ENCODE results near the gene CHRD.

Gene CHRD

DNA sequence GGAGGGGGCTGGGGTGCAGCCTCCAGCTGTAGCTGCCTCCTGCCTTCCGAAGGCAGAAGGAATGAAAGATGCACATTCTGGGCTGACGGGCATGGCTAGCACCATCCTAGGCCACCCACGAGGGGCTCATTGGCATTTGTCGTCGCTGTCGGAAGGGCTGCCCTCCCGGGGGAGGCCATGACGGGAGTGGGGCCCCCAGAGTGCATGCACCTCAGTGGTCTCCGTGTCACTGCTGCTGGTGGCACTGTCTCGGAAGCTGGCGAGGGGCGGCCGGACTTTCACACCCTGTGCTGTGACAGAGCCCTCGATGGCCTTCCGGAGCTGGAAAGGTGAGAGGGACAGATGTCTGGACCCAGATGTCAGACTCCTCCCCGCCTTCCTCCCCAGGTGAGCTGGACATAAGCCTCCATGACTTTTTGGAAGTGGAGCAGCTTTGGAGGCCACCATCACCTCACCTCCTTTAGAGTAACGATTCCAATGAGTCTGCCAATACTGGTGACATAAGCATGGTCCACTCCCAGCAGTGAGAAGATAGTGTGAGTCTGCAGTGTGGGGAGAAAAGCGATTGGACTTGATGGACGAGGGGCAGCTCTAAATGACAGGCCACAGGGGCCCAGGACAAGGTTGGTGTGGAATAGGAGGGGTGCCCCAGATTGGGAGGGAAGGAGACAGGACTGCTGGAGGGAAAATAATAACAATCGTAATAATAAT is 33.2 kb upstream of the CHRD start:
- DNase-seq (ENCODE audit: low read depth in 1 of 2, low spot score in 1 of 2): no peak

GRCh38 chr3:184347321-184348056 is 32.4 kb upstream of the CHRD start:
- no peak for DNase-seq (ENCODE audit: low read depth in 1 of 2, low spot score in 1 of 2)

DNA sequence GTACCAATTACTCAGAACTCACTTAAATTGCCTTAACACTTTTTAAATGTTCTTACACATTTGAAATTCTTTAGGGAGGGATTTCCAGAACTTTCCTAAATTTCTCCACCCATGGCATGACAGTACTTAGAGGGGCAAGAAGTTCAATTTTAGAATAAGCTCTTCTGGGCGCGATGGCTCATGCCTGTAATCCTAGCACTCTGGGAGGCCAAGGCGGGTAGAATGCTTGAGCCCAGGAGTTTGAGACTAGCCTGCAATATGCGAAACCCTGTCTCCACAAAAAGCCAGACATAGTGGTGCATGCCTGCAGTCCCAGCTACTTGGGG is 31.8 kb upstream of the CHRD start:
- no peak for DNase-seq (ENCODE audit: low read depth in 1 of 2, low spot score in 1 of 2)

- DNase-seq (ENCODE audit: low read depth in 1 of 2, low spot score in 1 of 2): no peak
These were observed 30.0 kb upstream of the CHRD start for GRCh38 chr3:184349563-184350470.

GRCh38 chr3:184350618-184351017 is 29.2 kb upstream of the CHRD start:
- DNase-seq (ENCODE audit: low read depth in 1 of 2, low spot score in 1 of 2): no peak

GRCh38 chr3:184351511-184352148 is 28.2 kb upstream of the CHRD start:
- DNase-seq (ENCODE audit: low read depth in 1 of 2, low spot score in 1 of 2): no peak

- DNase-seq (ENCODE audit: low read depth in 1 of 2, low spot score in 1 of 2): no peak
These were observed 27.6 kb upstream of the CHRD start for GRCh38 chr3:184352149-184352785.

DNA sequence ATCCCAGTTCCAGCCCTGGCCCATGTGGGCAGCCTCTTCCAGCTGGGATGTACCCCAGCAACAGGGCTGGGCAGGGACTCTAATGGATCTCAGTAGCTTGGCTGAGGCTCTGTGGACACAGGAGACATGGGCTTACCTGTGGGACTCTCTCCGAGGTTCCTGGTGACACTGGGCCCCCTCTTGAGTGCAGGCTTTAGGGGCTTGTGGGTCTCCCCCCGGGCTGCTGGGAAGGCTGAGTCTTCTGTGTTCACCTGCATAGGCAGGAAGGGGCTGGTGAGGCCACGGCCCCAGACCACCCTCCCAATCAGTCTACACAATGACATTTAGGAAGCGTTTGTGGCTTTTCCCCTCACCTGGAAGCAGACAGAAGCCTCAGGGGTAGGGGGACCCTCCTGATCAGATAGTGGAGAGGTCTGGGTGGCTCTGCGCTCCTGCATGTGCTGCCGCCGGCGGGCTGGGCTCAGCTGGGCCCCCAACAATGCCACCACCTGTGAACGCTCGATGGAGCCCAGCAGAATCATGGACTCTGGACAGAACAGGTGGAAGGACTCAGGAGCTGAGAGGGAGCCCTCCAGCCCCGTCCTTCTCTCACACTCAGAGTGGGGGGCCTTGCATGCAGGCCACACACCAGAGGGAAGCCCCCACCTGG is 26.8 kb upstream of the CHRD start:
- DNase-seq (ENCODE audit: low read depth in 1 of 2, low spot score in 1 of 2): no peak

- no peak for DNase-seq (ENCODE audit: low read depth in 1 of 2, low spot score in 1 of 2)
These were observed 26.3 kb upstream of the CHRD start for GRCh38 chr3:184353546-184353941.

GRCh38 chr3:184354121-184354728 is 25.6 kb upstream of the CHRD start:
- DNase-seq (ENCODE audit: low read depth in 1 of 2, low spot score in 1 of 2): peak in 1 of 2 donors; percentile 40

DNA sequence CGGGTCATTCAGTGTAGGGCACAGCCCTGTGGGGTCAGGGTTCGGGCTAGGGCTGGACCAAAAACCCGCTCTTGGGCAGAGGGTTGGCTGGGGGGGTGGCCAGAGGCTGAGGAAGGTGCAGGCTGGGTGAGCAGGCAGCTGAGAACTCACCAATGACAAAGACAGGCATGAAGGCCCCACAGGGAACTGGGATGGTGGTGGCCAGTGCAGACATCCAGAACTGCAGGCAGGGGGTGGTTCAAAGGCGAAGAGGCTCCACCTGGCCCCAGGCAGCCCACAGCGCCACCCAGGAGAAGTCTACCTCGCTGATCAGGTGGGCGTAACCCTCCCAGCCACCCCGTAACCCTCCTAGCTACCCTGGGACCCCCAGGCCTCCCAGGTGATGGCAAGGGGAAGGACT is 25.1 kb upstream of the CHRD start:
- DNase-seq (ENCODE audit: low read depth in 1 of 2, low spot score in 1 of 2): no peak

GRCh38 chr3:184355261-184356040 is 24.4 kb upstream of the CHRD start:
- DNase-seq (ENCODE audit: low read depth in 1 of 2, low spot score in 1 of 2): no peak

- no peak for DNase-seq (ENCODE audit: low read depth in 1 of 2, low spot score in 1 of 2)
These were observed 22.4 kb upstream of the CHRD start for GRCh38 chr3:184357248-184358123.

GRCh38 chr3:184358124-184358767 is 21.6 kb upstream of the CHRD start:
- no peak for DNase-seq (ENCODE audit: low read depth in 1 of 2, low spot score in 1 of 2)

DNA sequence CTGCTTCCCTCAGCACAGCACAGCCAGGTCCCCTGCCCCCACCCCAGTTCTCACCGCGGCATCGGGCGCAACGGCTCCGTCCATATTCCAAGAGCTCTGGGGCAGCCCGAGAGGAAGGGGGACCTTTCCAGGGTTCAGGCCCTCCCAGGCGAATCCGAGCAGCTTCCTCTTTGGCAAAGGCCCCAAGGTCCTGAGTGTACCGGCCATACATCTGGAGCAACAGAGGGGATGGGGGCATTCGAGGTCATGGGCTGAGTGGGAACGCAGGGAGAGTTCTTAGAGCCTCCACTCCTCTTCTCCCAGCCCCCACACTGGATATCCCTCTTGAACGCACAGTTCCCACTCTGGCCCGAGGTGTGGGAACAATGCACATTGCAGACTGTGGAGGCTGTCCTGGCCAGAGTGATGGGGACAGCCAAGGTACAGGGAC is 20.9 kb upstream of the CHRD start:
- no peak for DNase-seq (ENCODE audit: low read depth in 1 of 2, low spot score in 1 of 2)

DNA sequence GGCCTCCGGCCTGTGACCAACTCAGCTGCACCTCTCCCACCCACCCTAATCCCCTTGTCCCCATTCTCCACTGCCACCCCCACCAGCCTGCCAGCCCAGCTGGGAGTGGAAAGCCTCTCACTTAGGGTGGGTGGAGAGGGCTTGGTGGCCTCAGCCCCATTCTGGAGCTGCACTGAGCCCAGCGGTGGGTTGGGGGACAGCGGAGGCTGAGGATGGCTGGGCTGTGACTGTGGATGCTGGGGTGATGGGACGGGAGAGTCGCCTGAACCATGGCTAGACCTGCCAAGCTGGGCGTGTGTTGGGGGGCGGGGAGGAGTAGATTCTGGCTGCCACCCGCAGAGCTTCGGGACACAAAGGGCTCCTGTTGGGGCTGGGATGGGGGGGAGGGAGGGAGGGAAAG is 20.2 kb upstream of the CHRD start:
- DNase-seq (ENCODE audit: low read depth in 1 of 2, low spot score in 1 of 2): no peak

DNA sequence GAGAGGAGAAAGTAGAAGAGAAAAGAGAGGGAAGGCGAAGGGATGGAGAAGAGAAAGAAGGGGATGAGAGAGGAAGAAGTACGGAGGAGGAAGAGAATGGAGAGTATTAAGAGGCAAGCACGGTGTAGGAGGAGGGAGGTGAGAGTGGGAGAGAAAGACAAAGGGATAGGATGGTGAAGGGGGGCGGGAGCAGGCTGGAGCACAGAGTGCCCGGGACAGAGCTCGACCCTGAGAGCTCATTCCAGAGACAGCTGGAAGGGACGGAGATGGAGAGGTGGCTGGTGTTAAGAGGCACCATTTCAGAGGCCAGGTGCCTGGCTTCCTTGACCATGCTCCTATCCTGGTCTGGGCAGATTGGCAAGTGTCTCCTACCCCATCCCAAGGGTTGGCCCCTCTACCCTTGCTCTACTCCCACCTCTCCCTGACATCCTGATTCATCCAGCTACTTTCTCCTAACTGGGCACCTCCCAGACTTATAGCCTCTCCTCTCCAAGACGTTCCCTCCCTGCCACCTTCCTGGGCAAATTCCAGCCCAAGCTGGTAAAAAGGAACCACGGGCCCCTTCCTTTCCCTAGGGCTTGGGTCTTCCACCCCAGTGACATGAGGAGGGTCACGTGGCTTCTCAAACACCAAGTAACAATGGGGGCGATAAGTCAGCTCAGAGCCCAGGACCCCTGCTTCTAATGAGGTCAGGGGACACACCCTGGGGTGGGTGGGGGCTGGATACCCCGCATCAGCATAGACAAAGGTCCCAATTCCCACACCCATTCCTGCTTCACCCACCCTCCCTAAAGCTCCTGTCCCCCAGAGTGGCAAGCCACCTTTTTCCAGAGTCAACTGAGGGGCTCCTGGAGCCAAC is 19.6 kb upstream of the CHRD start:
- no peak for DNase-seq (ENCODE audit: low read depth in 1 of 2, low spot score in 1 of 2)

Data from activated CD4-positive, alpha-beta T cell treated with anti-CD3 and anti-CD28 coated beads, Interleukin-2, amount 50 U/mL, for 24 hours (primary cell).